Hepatocyte (in vitro differentiated cells): ENCODE data around the gene NFKB2.

Experiments
- CTCF ChIP-seq: fragments of 200-600 bp; sonication (generic); IDR thresholded peaks from 2 replicates; pipeline ENCODE4 v1.5.1; 2016; ENCODE audit warnings: antibody characterized with exemption, mild to moderate bottlenecking; ENCODE audit not compliant: poor library complexity
- EZH2 ChIP-seq: fragments of 200-600 bp; sonication (generic); IDR thresholded peaks from 2 replicates; pipeline ENCODE4 v1.6.1; 2016; ENCODE audit warnings: antibody characterized with exemption, mild to moderate bottlenecking, borderline replicate concordance
- EZH2phosphoT487 ChIP-seq: fragments of 200-600 bp; sonication (generic); IDR thresholded peaks from one replicate; pipeline ENCODE4 v1.6.1; 2018; ENCODE audit warnings: antibody characterized with exemption, mild to moderate bottlenecking, low read depth, moderate library complexity; ENCODE audit not compliant: unreplicated experiment, severe bottlenecking

DNA sequence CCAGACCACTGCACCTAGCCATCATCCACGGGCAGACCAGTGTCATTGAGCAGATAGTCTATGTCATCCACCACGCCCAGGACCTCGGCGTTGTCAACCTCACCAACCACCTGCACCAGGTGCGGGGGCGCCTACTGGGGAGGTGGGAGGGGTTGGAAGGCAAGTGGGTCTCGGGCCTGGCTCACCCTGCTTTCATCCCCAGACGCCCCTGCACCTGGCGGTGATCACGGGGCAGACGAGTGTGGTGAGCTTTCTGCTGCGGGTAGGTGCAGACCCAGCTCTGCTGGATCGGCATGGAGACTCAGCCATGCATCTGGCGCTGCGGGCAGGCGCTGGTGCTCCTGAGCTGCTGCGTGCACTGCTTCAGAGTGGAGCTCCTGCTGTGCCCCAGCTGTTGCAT, 4.6 kb downstream of the NFKB2 start:
- no peak for TF ChIP-seq CTCF
- no peak for TF ChIP-seq EZH2
- no peak for TF ChIP-seq EZH2phosphoT487
